Measurements from ENCODE around the gene PIK3C2G.

GRCh38 chr12:18239526-18239925, 21.8 kb upstream of the PIK3C2G start:
- no peak for TF ChIP-seq CTCF (conservative IDR thresholded peaks at IDR 0.05; ENCODE audit: low read length)
- no peak for TF ChIP-seq EZH2phosphoT487 (IDR thresholded peaks at IDR 0.05; ENCODE audit: borderline replicate concordance, low read depth, low read length)
